Parathyroid adenoma (tissue), 2 donors: ENCODE measurements around the gene FAM83G.

Experiments
- H2AFZ ChIP-seq: fragments of 300-600 bp; sonication (generic); one replicate; pipeline ENCODE4 v1.7.0; 2017; ENCODE audit warnings: antibody characterized with exemption, mild to moderate bottlenecking
- H3K27ac ChIP-seq: fragments of 300-600 bp; sonication (generic); one replicate; pipeline ENCODE4 v1.7.0; 2017
- H3K27me3 ChIP-seq: fragments of 300-600 bp; sonication (generic); one replicate; pipeline ENCODE4 v1.7.0; 2017; ENCODE audit warnings: low read length; ENCODE audit not compliant: control insufficient read depth, insufficient read depth
- H3K36me3 ChIP-seq: fragments of 300-600 bp; sonication (generic); one replicate; pipeline ENCODE4 v1.7.0; 2017; ENCODE audit warnings: low read length; ENCODE audit not compliant: control insufficient read depth, insufficient read depth
- H3K4me1 ChIP-seq: fragments of 300-600 bp; sonication (generic); one replicate; pipeline ENCODE4 v1.7.0; 2017; ENCODE audit warnings: control low read depth
- H3K4me2 ChIP-seq: fragments of 300-600 bp; sonication (generic); one replicate; pipeline ENCODE4 v1.7.0; 2017; ENCODE audit warnings: low read length
- H3K4me3 ChIP-seq: fragments of 300-600 bp; sonication (generic); one replicate; pipeline ENCODE4 v1.7.0; 2017; ENCODE audit warnings: low read depth, low read length
- H3K79me2 ChIP-seq: fragments of 300-600 bp; sonication (generic); one replicate; pipeline ENCODE4 v1.7.0; 2017; ENCODE audit warnings: control low read depth
- H3K9ac ChIP-seq: fragments of 300-600 bp; sonication (generic); one replicate; pipeline ENCODE4 v1.7.0; 2017; ENCODE audit warnings: mild to moderate bottlenecking
- H3K9me3 ChIP-seq: fragments of 300-600 bp; sonication (generic); one replicate; pipeline ENCODE4 v1.7.0; 2017; ENCODE audit warnings: low read length; ENCODE audit not compliant: control insufficient read depth
- TF ChIP-seq, protein P1 (sequence below): fragments of 300-600 bp; sonication (generic); IDR thresholded peaks from one replicate; pipeline ENCODE4 v1.7.0; 2017; ENCODE audit warnings: antibody characterized with exemption, mild to moderate bottlenecking
- donor health status: primary hyperparathyroidism.

FAM83G gene

DNA sequence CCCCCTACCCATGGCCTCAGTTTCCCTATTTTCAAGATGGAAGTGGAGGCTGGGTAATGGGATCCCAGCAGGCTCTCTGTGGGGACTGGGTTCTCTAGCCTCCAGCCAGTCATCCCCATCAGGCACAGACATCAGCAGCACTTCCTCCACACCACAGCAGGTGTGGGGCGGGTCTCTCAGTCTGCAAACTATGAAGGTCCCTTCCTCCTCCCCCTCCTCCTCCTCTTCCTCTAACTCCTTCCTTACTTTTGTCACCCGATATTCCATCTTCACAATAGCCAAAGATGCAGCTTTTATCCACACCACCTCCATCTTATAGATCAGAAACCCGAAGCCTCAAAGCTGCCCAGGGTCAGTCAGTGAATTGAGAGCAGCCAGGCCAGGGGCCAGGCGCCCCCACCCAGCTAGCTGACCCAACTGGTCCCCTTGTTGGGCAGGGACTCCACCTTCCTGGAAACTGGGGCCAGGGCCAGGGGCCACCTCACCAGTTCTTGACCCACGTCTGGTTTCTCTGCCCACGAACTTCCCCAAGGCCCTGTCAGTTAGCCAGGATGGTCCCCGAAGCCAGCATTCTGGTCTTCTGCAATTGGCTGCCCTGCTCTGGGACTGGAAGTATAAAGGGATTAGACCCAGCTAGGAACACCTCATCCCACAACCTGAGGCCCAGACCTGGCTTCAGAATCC is 2.5 kb downstream of the FAM83G start:
- Histone ChIP-seq H3K27me3 (no peaks in the 10 kb centered on the region), H3K79me2 (peaks cover 9% of the 10 kb centered on the region), H3K36me3 (no peaks in the 10 kb centered on the region), H3K9me3 (no peaks in the 10 kb centered on the region), H3K4me3 (no peak overlapping the region), H2AFZ (no peak overlapping the region), H3K4me2 (no peak overlapping the region), H3K9ac (no peak overlapping the region), H3K27ac (peak overlapping the region; percentile 70), H3K4me1 (peaks cover 16% of the 10 kb centered on the region)
- TF ChIP-seq, protein P1, sequence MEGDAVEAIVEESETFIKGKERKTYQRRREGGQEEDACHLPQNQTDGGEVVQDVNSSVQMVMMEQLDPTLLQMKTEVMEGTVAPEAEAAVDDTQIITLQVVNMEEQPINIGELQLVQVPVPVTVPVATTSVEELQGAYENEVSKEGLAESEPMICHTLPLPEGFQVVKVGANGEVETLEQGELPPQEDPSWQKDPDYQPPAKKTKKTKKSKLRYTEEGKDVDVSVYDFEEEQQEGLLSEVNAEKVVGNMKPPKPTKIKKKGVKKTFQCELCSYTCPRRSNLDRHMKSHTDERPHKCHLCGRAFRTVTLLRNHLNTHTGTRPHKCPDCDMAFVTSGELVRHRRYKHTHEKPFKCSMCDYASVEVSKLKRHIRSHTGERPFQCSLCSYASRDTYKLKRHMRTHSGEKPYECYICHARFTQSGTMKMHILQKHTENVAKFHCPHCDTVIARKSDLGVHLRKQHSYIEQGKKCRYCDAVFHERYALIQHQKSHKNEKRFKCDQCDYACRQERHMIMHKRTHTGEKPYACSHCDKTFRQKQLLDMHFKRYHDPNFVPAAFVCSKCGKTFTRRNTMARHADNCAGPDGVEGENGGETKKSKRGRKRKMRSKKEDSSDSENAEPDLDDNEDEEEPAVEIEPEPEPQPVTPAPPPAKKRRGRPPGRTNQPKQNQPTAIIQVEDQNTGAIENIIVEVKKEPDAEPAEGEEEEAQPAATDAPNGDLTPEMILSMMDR: no peak

DNA sequence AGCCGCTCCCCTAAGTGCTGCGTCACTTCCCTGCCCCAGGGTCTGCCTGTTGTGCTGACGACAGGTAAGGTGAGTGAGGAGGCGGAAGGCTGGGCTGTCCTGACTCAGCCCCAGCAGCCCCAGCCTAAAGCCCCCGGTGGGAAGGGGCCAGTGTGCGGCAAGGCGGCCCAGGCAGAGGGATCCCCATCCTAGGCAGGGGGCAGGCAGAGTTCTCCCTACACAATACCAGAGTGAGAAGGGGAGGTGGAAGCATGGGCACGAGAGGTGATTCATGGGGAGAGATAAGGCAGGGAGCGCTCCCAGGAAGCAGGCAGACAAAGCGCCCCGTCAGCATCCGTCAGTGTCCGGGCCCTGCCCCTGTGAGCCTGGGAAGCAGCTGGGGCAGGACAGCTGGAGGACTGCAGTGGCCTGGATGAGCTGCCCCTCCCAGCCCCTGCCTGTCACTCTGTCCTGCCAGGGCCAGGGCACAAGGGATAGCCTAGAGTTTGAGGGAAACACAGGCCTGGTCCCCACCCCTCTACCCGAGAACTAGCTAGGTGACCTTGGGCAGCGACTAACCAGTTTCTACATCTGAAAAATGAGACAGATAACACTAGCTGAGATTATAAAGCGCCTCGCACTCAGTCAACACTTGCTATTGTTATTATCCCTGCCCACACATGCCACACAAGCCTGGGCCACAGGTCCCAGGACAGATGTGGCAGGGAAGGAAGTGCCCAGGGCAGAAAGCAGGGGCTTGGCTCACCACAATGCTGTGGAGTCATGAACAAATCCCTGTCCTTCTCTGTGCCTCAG is 3.8 kb downstream of the FAM83G start:
- H3K36me3 ChIP-seq: no peaks in the 10 kb centered on the region
- peak overlapping the region; percentile 61 for H3K4me2 ChIP-seq
- TF ChIP-seq, protein P1: no peak
- peak overlapping the region; percentile 68 for H2AFZ ChIP-seq
- peaks cover 16% of the 10 kb centered on the region for H3K4me1 ChIP-seq
- no peaks in the 10 kb centered on the region for H3K27me3 ChIP-seq
- peaks cover 9% of the 10 kb centered on the region for H3K79me2 ChIP-seq
- no peak overlapping the region for H3K9ac ChIP-seq
- H3K27ac ChIP-seq: peak overlapping the region; percentile 70
- no peak overlapping the region for H3K4me3 ChIP-seq
- no peaks in the 10 kb centered on the region for H3K9me3 ChIP-seq

DNA sequence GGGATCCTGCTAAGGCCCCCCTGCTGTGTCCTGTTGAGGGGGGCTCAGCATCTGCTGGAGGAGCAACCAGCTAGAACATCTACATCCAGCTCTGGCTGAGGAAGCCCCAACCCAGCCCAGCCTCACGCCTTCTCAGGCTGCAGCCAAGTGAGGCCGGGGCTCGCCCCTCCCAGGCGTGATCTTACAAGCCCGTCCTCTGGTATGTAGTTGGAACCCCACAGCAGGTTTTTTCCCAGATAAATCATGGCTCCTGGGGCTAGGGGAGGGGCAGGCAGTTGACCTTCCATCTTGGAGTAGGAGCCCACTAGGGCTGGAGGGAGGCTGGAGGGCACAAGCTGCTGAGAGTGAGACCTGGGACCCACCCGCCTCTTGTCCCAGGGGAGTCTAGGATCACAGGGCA is 4.7 kb downstream of the FAM83G start:
- Histone ChIP-seq H3K4me2 (no peak overlapping the region), H3K79me2 (peaks cover 9% of the 10 kb centered on the region), H3K4me1 (peaks cover 16% of the 10 kb centered on the region), H3K4me3 (no peak overlapping the region), H3K36me3 (no peaks in the 10 kb centered on the region), H3K27me3 (no peaks in the 10 kb centered on the region), H3K27ac (peak overlapping the region; percentile 70), H3K9ac (no peak overlapping the region), H2AFZ (no peak overlapping the region), H3K9me3 (no peaks in the 10 kb centered on the region)
- TF ChIP-seq, protein P1: no peak

DNA sequence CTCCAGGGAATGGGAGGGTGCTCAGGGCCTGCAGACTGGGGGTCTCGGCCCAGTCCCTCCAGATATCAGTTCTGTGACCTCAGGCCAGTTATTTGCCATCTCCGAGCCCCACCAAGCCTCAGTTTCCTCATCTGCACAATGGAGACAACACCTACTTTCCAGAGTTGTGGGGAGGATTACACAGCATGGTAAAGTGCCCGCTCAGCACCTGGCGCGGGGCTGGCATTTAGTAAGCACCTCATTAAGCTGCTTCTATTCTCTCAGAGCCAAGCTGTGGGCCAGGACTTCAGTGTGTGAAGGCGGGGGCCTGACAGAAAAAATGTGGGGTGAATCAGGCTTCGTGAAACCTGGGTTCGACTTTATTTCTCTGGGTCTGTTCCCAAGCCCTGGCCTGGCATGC is 5.2 kb downstream of the FAM83G start:
- Histone ChIP-seq H3K79me2 (peaks cover 9% of the 10 kb centered on the region), H3K4me1 (peaks cover 16% of the 10 kb centered on the region)

More for the DNA sequence above, 5.2 kb downstream of the FAM83G start:
- Histone ChIP-seq H3K4me3 (no peak overlapping the region), H2AFZ (no peak overlapping the region), H3K9ac (no peak overlapping the region), H3K36me3 (no peaks in the 10 kb centered on the region), H3K9me3 (no peaks in the 10 kb centered on the region), H3K27me3 (no peaks in the 10 kb centered on the region), H3K27ac (no peak overlapping the region), H3K4me2 (no peak overlapping the region)
- TF ChIP-seq, protein P1: no peak
